ENCODE measurements around the gene PTPA.

DNA sequence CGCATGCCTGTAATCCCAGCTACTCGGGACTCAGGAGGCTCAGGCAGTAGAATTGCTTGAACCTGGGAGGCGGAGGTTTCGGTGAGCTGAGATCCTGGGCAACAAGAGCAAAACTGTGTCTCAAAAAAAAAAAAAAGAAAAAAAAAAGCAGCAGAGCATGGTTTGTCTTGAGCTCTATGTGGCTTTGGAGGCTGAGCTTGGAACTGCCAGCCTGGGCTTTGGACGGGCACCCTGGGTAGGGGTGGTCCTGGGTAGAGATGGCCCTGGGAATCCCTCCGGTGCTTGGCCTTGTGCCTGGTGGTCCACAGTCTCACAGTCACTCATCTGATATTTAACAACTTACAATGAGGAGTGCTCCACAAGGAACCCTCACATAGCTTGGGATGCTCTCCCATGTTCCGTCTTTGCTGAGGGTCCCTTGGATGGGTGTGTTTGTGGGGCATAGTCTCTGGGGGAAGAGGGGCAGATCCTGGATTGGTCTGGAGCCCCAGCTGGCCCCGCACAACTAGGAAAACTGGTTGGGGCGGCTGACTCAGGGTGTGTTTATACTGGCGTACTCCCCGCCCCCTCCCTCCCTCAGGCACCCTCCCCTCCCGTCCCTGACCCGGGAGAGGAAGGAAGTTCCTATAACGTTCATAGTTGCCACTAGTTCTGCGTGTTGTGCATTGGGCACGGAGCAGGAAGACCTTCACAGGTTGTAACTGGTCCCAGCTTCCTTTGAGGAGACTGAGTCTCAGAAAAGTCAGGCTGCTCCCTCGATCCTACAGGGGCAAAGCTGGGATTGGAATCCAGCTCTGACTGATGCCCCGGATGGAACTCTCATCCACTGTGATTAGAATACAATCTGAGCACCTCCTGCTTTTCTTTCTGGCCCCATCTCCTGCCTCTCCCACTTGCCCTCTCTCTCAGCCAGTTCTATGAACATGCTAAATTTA is 55.7 kb downstream of the PTPA start:
- no peak for TF ChIP-seq POLR2A (IDR thresholded peaks at IDR 0.05; ENCODE audit: low read length)
- TF ChIP-seq GATA1 (IDR thresholded peaks at IDR 0.05; ENCODE audit: low read depth, low read length): no peak
